DOHH2 (cell line): Measurements from ENCODE around the gene IFT81.

Experiments
- H3F3A ChIP-seq: fragments of 200-600 bp; sonication (generic), shearing (Covaris generic); 2 replicates; pipeline ENCODE4 v1.6.0; 2016; ENCODE audit warnings: antibody characterized with exemption, mild to moderate bottlenecking; ENCODE audit not compliant: control insufficient read depth, insufficient read depth
- H3K27ac ChIP-seq: fragments of 200-600 bp; sonication (generic); 2 replicates; pipeline ENCODE4 v1.5.1; 2014; ENCODE audit warnings: low read depth, mild to moderate bottlenecking, low read length, moderate library complexity
- H3K27me3 ChIP-seq: fragments of 200-600 bp; sonication (generic); 2 replicates; pipeline ENCODE4 v1.6.1; 2014; ENCODE audit warnings: mild to moderate bottlenecking, low read length, mixed read lengths; ENCODE audit not compliant: control insufficient read depth
- H3K36me3 ChIP-seq: fragments of 200-600 bp; sonication (generic); 2 replicates; pipeline ENCODE4 v1.6.1; 2014; ENCODE audit warnings: mild to moderate bottlenecking, low read length, moderate library complexity, mixed read lengths; ENCODE audit not compliant: control insufficient read depth
- H3K4me1 ChIP-seq: fragments of 200-600 bp; sonication (generic); 2 replicates; pipeline ENCODE4 v1.6.1; 2014; ENCODE audit warnings: mild to moderate bottlenecking, low read length, mixed read lengths; ENCODE audit not compliant: control insufficient read depth
- H3K4me2 ChIP-seq: fragments of 200-600 bp; sonication (generic); 2 replicates; pipeline ENCODE4 v1.6.0; 2014; ENCODE audit warnings: mild to moderate bottlenecking, low read length, moderate library complexity
- H3K4me3 ChIP-seq: fragments of 200-600 bp; sonication (generic); 2 replicates; pipeline ENCODE4 v1.5.1; 2014; ENCODE audit warnings: mild to moderate bottlenecking, low read length, mixed read lengths
- H3K79me2 ChIP-seq: fragments of 200-600 bp; sonication (generic); 2 replicates; pipeline ENCODE4 v1.6.1; 2014; ENCODE audit warnings: mild to moderate bottlenecking, low read length, mixed read lengths; ENCODE audit not compliant: control insufficient read depth
- H3K9me2 ChIP-seq: fragments of 200-600 bp; sonication (generic); replicated peaks from 2 replicates; pipeline ENCODE4 v1.6.1; 2014; ENCODE audit warnings: mild to moderate bottlenecking, low read length, mixed read lengths; ENCODE audit not compliant: control insufficient read depth
- H3K9me3 ChIP-seq: fragments of 200-600 bp; sonication (generic); 2 replicates; pipeline ENCODE4 v1.6.1; 2014; ENCODE audit warnings: antibody characterized with exemption, low read length, mixed read lengths; ENCODE audit not compliant: control insufficient read depth, insufficient read depth
- H4K20me1 ChIP-seq: fragments of 200-600 bp; sonication (generic); 2 replicates; pipeline ENCODE4 v1.6.0; 2014; ENCODE audit warnings: low read depth, mild to moderate bottlenecking, antibody characterized with exemption, low read length, moderate library complexity; ENCODE audit not compliant: control insufficient read depth, insufficient read depth
- EZH2phosphoT487 ChIP-seq: fragments of 200-600 bp; sonication (generic); IDR thresholded peaks from 2 replicates; pipeline ENCODE4 v1.6.1; 2017; ENCODE audit warnings: borderline replicate concordance, mild to moderate bottlenecking, antibody characterized with exemption, low read length, moderate library complexity, mixed read lengths
- TF ChIP-seq, protein P1 (sequence below): fragments of 200-600 bp; sonication (generic); IDR thresholded peaks from one replicate; pipeline ENCODE4 v1.5.1; 2014; ENCODE audit warnings: antibody characterized with exemption, mild to moderate bottlenecking, low read depth, low read length; ENCODE audit not compliant: poor library complexity, severe bottlenecking

Gene IFT81

DNA sequence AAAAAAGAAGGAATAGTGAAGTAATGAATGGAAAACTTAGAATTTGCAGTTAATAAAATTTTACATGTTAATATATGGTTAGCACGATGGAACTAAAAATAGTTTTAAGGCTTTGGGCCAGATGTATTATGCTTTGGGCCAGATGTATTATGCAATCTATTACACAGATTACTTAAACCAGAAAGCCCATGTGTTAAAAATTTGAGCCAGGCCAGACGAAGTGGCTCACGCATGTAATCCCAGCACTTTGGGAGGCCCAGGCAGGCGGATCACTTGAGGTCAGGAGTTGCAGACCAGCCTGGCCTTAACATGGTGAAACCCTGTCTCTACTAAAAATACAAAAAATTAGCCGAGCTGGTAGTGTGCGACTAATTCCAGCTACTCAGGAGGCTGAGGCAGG, 17.2 kb downstream of the IFT81 start:
- no peak overlapping the region for H3K27ac ChIP-seq
- no peaks in the 10 kb centered on the region for H3K9me3 ChIP-seq
- H3F3A ChIP-seq, result 0 out of 2 replicates have a peak, but pooled peaks cover 4% of the 10 kb centered on the region
- TF ChIP-seq EZH2phosphoT487, result no peak
- TF ChIP-seq, protein P1, sequence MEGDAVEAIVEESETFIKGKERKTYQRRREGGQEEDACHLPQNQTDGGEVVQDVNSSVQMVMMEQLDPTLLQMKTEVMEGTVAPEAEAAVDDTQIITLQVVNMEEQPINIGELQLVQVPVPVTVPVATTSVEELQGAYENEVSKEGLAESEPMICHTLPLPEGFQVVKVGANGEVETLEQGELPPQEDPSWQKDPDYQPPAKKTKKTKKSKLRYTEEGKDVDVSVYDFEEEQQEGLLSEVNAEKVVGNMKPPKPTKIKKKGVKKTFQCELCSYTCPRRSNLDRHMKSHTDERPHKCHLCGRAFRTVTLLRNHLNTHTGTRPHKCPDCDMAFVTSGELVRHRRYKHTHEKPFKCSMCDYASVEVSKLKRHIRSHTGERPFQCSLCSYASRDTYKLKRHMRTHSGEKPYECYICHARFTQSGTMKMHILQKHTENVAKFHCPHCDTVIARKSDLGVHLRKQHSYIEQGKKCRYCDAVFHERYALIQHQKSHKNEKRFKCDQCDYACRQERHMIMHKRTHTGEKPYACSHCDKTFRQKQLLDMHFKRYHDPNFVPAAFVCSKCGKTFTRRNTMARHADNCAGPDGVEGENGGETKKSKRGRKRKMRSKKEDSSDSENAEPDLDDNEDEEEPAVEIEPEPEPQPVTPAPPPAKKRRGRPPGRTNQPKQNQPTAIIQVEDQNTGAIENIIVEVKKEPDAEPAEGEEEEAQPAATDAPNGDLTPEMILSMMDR, result no peak
- H3K4me3 ChIP-seq, result no peak overlapping the region
- no peak overlapping the region for H3K4me2 ChIP-seq
- H4K20me1 ChIP-seq, result no peaks in the 10 kb centered on the region
- H3K79me2 ChIP-seq, result no peaks in the 10 kb centered on the region
- H3K9me2 ChIP-seq, result no peaks in the 10 kb centered on the region
- no peaks in the 10 kb centered on the region for H3K36me3 ChIP-seq
- no peaks in the 10 kb centered on the region for H3K4me1 ChIP-seq
- H3K27me3 ChIP-seq, result no peaks in the 10 kb centered on the region

DNA sequence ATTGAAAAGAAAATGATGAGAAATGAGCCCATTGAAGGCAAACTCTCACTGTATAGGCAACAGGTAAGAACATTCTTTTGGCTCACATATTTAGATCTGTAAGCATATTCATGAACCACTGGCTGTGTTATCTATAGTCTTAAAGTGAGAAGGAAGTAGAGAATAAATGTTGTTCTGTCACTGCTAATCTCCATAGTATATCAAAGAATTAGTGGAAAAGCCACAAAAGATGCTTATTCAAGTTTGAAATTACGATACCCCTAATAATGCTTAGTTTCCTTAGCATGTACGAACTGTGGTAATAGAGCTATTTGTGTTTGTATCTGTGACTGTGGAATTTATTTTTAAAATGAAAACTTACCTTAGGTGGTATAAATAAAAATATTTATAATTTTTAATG, 22.8 kb downstream of the IFT81 start:
- H3K9me3 ChIP-seq, result no peaks in the 10 kb centered on the region
- H3K36me3 ChIP-seq, result no peaks in the 10 kb centered on the region
- H3K4me1 ChIP-seq, result no peaks in the 10 kb centered on the region
- no peaks in the 10 kb centered on the region for H3K27me3 ChIP-seq
- H3K79me2 ChIP-seq, result no peaks in the 10 kb centered on the region
- no peak overlapping the region for H3K27ac ChIP-seq
- no peaks in the 10 kb centered on the region for H4K20me1 ChIP-seq
- H3K9me2 ChIP-seq, result no peaks in the 10 kb centered on the region
- H3F3A ChIP-seq, result 0 out of 2 replicates have a peak, but pooled peaks cover 4% of the 10 kb centered on the region
- no peak overlapping the region for H3K4me2 ChIP-seq
- no peak for TF ChIP-seq EZH2phosphoT487
- TF ChIP-seq, protein P1, result no peak
- H3K4me3 ChIP-seq, result no peak overlapping the region

DNA sequence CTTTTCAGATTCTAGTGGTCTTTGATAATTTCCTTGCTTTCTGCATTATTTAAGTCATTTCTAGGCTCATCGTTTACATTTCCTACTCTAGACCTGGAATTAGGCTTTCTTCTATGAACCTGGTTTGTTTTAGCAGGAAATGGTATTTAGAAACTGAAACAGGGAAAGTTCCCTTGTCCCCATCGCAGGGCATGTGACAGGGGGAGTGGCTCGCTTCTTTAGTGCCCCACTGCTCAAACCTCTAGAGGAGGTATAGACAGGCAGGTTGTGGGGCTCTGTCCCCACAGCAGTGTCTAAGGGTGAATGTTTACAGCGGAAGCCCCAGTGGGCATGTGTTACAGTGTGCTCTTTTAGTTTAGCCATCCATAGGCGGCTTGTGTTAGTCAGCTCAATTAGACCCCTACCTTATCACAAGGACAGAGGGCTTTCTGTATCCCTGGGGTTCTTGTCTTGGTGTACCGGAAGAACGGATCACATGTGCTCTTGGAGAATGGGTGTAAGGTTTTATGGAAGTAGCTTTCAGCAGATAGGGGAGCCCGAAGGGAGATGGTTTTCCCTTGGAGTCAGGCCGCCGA, 25.0 kb downstream of the IFT81 start:
- H3K4me3 ChIP-seq, result no peak overlapping the region
- no peak overlapping the region for H3K4me2 ChIP-seq
- no peaks in the 10 kb centered on the region for H3K36me3 ChIP-seq

More for the DNA sequence above, 25.0 kb downstream of the IFT81 start:
- Histone ChIP-seq H3K79me2 (no peaks in the 10 kb centered on the region), H4K20me1 (no peaks in the 10 kb centered on the region), H3K27me3 (no peaks in the 10 kb centered on the region), H3K27ac (no peak overlapping the region), H3K4me1 (no peaks in the 10 kb centered on the region), H3K9me2 (no peaks in the 10 kb centered on the region), H3K9me3 (no peaks in the 10 kb centered on the region), H3F3A (no peaks in the 10 kb centered on the region)
- TF ChIP-seq, protein P1, result no peak
- no peak for TF ChIP-seq EZH2phosphoT487
